K562 (cell line): ENCODE data around the gene DHRS12.

Experiments
- BRCA1 ChIP-seq, 2 experiments: fragments of 450-650 bp in 1 of 2; sonication (generic) in 1 of 2; formaldehyde crosslinking in 1 of 2; IDR thresholded peaks; 2 replicates each; pipeline versions ENCODE4 v1.5.0 to v1.6.1; 2017 to 2020; ENCODE audit warnings: mild to moderate bottlenecking in 1 of 2, missing genetic modification reagents in 1 of 2
- CLOCK ChIP-seq: fragments of 250-450 bp; sonication (Bioruptor Pico); IDR thresholded peaks from 2 replicates; pipeline ENCODE4 v1.4.0; 2020; ENCODE audit warnings: mild to moderate bottlenecking, moderate library complexity, borderline replicate concordance
- EP300 ChIP-seq: IDR thresholded peaks from 2 replicates; pipeline ENCODE4 v1.6.1; 2012; ENCODE audit warnings: low read length, improper control_type of control experiment
- ETV1 ChIP-seq: fragments of 450-650 bp; conservative IDR thresholded peaks from 2 replicates; pipeline ENCODE4 v1.6.1; 2016; ENCODE audit warnings: missing genetic modification characterization, control low read depth, low read depth, missing compliant biosample characterization
- FOXJ3 ChIP-seq: sonication (generic); formaldehyde crosslinking; IDR thresholded peaks from 2 replicates; pipeline ENCODE4 v1.4.0; 2020; ENCODE audit warnings: mild to moderate bottlenecking, missing genetic modification reagents
- KHSRP ChIP-seq: fragments of 450-650 bp; IDR thresholded peaks from 2 replicates; pipeline ENCODE4 v1.6.1; 2017
- MYC ChIP-seq, 2 experiments: fragments of 250-450 bp in 1 of 2; sonication (Bioruptor Pico) in 1 of 2; IDR thresholded peaks; 2 replicates each; pipeline versions ENCODE4 v1.5.1 to v1.6.1; 2012 to 2021; ENCODE audit warnings: low read depth in 2 of 2, borderline replicate concordance in 1 of 2, improper control_type of control experiment in 1 of 2, low read length in 1 of 2, mild to moderate bottlenecking in 1 of 2, moderate library complexity in 1 of 2
- POLR2A ChIP-seq: fragments of 450-650 bp; conservative IDR thresholded peaks from 2 replicates; pipeline ENCODE4 v1.6.1; 2016
- RFX1 ChIP-seq: fragments of 450-650 bp; IDR thresholded peaks from 2 replicates; pipeline ENCODE4 v1.6.1; 2016; ENCODE audit warnings: mild to moderate bottlenecking, moderate library complexity
- SRF ChIP-seq, 2 experiments: fragments of 250-450, 450-650 bp in 1 of 2; sonication (Bioruptor Pico) in 1 of 2; sonication (generic) in 1 of 2; formaldehyde crosslinking; IDR thresholded peaks; 2 replicates each; pipeline versions ENCODE4 v1.5.0 to v1.5.1; 2020 to 2022; ENCODE audit warnings: mild to moderate bottlenecking in 1 of 2, missing genetic modification reagents in 1 of 2
- TCF7L2 ChIP-seq: fragments of 150-350 bp; IDR thresholded peaks from 2 replicates; pipeline ENCODE4 v1.6.1; 2016; ENCODE audit warnings: low read depth, mild to moderate bottlenecking, low read length, moderate library complexity
- ZNF263 ChIP-seq: sonication (generic); formaldehyde crosslinking; IDR thresholded peaks from 2 replicates; pipeline ENCODE4 v1.8.0; 2022; ENCODE audit warnings: mild to moderate bottlenecking, missing genetic modification reagents, borderline replicate concordance
- ZNF311 ChIP-seq: fragments of 250-450 bp; sonication (Bioruptor Pico); IDR thresholded peaks from 2 replicates; pipeline ENCODE4 v1.4.0; 2020; ENCODE audit warnings: mild to moderate bottlenecking, moderate library complexity
- TF ChIP-seq, protein P1 (sequence below): fragments of 250-450 bp; sonication (Bioruptor Pico); IDR thresholded peaks from 2 replicates; pipeline ENCODE4 v1.5.0; 2021; ENCODE audit warnings: mild to moderate bottlenecking, borderline replicate concordance

DNA sequence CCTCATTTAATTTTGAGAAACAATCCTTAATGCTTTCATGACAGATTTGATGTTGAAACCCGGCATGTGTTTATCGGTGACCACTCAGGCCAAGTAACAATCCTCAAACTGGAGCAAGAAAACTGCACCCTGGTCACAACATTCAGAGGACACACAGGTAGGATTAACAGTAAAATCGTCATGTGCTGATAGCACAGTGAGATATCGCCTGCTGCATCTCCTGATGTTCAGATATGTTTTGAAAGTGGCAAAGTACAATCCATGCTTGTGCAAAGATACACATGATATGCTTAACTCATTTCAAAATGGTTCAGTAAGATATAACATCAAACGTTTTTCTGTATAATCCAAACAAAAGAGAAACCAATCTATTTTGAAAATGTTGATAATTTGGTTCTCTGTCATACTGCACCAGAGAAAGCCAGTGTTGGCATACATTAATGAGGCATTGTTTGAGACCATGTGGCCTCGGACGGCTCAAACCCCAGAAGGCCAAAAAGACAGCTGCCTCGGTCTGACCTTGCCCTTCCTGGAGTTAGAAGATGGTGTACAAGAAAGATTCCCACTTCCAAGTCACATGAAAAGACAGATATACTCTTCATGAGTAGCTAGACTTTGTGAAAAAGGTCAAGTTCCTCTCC is 76.2 kb downstream of the DHRS12 start:
- TF ChIP-seq ETV1 (tag) (no peak), ZNF263 (CRISPR knock-in tag) (no peak), EP300 (no peak), MYC (IDR thresholded peaks at IDR 0.05; ENCODE audit: low read depth, low read length) (no peak), MYC (CRISPR knock-in tag; IDR thresholded peaks at IDR 0.05; ENCODE audit: borderline replicate concordance, low read depth) (no peak), FOXJ3 (CRISPR knock-in tag) (no peak), ZNF311 (CRISPR knock-in tag) (no peak), TCF7L2 (no peak), RFX1 (no peak), BRCA1 (IDR thresholded peaks at IDR 0.05) (no peak), BRCA1 (CRISPR knock-in tag; IDR thresholded peaks at IDR 0.05) (no peak), POLR2A (no peak), CLOCK (CRISPR knock-in tag) (no peak), KHSRP (no peak), SRF (CRISPR knock-in tag; IDR thresholded peaks at IDR 0.05) (no peak)
- TF ChIP-seq, protein P1, sequence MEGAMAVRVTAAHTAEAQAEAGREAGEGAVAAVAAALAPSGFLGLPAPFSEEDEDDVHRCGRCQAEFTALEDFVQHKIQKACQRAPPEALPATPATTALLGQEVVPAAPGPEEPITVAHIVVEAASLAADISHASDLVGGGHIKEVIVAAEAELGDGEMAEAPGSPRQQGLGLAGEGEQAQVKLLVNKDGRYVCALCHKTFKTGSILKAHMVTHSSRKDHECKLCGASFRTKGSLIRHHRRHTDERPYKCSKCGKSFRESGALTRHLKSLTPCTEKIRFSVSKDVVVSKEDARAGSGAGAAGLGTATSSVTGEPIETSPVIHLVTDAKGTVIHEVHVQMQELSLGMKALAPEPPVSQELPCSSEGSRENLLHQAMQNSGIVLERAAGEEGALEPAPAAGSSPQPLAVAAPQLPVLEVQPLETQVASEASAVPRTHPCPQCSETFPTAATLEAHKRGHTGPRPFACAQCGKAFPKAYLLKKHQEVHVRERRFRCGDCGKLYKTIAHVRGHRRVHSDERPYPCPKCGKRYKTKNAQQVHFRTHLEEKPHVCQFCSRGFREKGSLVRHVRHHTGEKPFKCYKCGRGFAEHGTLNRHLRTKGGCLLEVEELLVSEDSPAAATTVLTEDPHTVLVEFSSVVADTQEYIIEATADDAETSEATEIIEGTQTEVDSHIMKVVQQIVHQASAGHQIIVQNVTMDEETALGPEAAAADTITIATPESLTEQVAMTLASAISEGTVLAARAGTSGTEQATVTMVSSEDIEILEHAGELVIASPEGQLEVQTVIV (CRISPR knock-in tag): no peak
